Measurements from ENCODE around the gene COLGALT1.

DNA sequence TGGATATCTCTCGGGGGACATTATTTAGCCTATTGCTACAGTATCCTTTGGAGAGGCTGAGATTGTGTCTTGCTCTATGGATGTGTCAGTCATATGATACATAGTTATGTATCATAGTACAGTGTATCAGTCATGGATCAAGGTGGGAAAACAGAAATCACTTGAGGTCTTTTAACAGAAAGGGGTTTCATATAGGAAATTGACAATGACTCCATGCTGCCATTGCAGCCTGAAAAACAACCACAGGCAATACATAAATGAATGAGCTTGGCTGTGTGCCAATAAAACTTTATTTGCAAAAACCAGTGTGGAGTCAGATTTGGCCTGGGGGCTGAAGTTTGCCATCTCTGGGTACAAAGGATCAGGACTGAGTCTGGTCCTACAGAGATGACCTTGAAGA lies 35.4 kb downstream of the COLGALT1 start:
- TF ChIP-seq, protein P1, sequence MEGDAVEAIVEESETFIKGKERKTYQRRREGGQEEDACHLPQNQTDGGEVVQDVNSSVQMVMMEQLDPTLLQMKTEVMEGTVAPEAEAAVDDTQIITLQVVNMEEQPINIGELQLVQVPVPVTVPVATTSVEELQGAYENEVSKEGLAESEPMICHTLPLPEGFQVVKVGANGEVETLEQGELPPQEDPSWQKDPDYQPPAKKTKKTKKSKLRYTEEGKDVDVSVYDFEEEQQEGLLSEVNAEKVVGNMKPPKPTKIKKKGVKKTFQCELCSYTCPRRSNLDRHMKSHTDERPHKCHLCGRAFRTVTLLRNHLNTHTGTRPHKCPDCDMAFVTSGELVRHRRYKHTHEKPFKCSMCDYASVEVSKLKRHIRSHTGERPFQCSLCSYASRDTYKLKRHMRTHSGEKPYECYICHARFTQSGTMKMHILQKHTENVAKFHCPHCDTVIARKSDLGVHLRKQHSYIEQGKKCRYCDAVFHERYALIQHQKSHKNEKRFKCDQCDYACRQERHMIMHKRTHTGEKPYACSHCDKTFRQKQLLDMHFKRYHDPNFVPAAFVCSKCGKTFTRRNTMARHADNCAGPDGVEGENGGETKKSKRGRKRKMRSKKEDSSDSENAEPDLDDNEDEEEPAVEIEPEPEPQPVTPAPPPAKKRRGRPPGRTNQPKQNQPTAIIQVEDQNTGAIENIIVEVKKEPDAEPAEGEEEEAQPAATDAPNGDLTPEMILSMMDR (IDR thresholded peaks at IDR 0.05; ENCODE audit: low read depth, low read length, poor library complexity, severe bottlenecking): no peak
- TF ChIP-seq EZH2phosphoT487 (IDR thresholded peaks at IDR 0.05; ENCODE audit: borderline replicate concordance, low read length): no peak
